ENCODE data around the gene BSCL2. TPM values are rescaled to one million over a fixed set of nuclear protein-coding genes. Genes with fewer than 3 reads are reported as not detected.
A peak's percentile ranks its signal among the peaks of the same experiment; 100 is the strongest.

The BSCL2 gene
- total RNA-seq, 1 donor from 2014 or later = 87.0 TPM

DNA sequence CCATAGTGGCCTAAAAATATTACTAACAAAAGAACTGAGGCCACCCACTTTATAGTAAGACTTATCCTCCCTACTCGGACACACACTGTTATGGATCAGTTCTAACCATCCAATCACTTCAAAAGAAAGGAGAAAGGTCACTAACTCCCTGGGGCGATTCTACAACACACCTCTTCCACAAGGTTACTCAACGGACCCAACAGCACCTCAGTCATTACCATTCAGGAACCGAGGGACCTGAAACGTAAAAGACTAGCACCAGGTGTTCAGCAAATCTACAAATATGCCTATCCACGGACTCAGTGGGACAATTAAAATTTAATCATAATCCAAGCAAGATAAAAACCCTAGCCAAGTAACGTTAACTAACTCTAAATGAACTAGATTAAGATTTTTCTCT lies 18.4 kb upstream of the BSCL2 start:
- Histone ChIP-seq H3K36me3 (peaks cover 37% of the 10 kb centered on the region), H3K4me1 (peaks cover 42% of the 10 kb centered on the region), H3K9me3 (no peaks in the 10 kb centered on the region), H3K4me3 (peak overlapping the region; percentile 96), H3K27ac (peak overlapping the region; percentile 94), H3K27me3 (ENCODE audit: low read depth) (no peaks in the 10 kb centered on the region)
- no peak for ATAC-seq
- TF ChIP-seq, protein P1, sequence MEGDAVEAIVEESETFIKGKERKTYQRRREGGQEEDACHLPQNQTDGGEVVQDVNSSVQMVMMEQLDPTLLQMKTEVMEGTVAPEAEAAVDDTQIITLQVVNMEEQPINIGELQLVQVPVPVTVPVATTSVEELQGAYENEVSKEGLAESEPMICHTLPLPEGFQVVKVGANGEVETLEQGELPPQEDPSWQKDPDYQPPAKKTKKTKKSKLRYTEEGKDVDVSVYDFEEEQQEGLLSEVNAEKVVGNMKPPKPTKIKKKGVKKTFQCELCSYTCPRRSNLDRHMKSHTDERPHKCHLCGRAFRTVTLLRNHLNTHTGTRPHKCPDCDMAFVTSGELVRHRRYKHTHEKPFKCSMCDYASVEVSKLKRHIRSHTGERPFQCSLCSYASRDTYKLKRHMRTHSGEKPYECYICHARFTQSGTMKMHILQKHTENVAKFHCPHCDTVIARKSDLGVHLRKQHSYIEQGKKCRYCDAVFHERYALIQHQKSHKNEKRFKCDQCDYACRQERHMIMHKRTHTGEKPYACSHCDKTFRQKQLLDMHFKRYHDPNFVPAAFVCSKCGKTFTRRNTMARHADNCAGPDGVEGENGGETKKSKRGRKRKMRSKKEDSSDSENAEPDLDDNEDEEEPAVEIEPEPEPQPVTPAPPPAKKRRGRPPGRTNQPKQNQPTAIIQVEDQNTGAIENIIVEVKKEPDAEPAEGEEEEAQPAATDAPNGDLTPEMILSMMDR (IDR thresholded peaks at IDR 0.05) = no peak
- intact Hi-C loops (cut with DNase I) = no loop called here
- DNase-seq = no peak

DNA sequence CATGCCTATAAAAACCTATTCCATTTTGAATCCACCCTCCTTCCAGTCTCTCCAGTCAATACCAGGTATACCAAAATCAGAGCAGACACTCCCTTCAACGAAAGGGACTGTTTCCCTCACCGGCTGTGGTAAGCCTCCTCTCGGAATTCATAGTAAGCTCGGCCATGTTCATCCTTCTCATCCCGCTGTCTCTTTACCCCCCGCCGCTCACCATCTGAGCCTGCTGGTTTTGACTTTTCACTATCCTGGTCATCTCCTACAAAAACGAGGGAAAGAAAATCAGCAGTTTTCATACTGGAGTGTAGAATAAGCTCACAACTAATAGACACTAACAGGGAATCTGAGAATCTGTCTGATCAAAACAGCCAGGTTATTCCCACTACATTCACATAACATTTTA lies 16.9 kb upstream of the BSCL2 start:
- DNase-seq (no peak), ATAC-seq (no peak)
- peak overlapping the region; percentile 96 for H3K4me3 ChIP-seq
- H3K27me3 ChIP-seq (ENCODE audit: low read depth) = no peaks in the 10 kb centered on the region
- H3K36me3 ChIP-seq = peaks cover 52% of the 10 kb centered on the region
- TF ChIP-seq, protein P1 (IDR thresholded peaks at IDR 0.05) = no peak
- no peak overlapping the region for H3K27ac ChIP-seq
- intact Hi-C loops (cut with DNase I) = no loop called here
- no peaks in the 10 kb centered on the region for H3K9me3 ChIP-seq
- H3K4me1 ChIP-seq = peaks cover 30% of the 10 kb centered on the region

DNA sequence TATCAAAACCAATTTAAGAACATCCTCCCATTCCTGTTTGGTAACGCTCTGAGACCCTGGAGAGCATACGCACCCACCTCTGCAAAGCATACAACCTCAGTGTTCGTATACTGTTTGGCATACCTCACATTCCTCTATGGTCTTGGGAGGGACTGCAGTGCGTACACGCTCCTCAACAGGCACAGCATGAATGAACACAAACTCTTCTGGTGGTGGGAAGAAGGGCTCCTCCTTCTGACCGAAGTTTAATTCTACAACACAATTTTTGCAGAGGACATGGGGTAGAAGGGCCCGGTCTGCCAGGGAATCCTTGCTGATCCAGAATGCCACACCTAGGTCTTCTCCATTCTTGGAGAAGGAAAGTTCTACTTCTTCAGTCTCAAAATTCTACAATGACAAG lies 14.8 kb upstream of the BSCL2 start:
- peaks cover 30% of the 10 kb centered on the region for H3K4me1 ChIP-seq
- intact Hi-C loops (cut with DNase I) = no loop called here
- DNase-seq = no peak
- no peaks in the 10 kb centered on the region for H3K9me3 ChIP-seq
- TF ChIP-seq, protein P1 (IDR thresholded peaks at IDR 0.05) = no peak
- H3K4me3 ChIP-seq = no peak overlapping the region
- H3K27ac ChIP-seq = no peak overlapping the region
- H3K27me3 ChIP-seq (ENCODE audit: low read depth) = no peaks in the 10 kb centered on the region
- ATAC-seq = no peak
- H3K36me3 ChIP-seq = peaks cover 74% of the 10 kb centered on the region

DNA sequence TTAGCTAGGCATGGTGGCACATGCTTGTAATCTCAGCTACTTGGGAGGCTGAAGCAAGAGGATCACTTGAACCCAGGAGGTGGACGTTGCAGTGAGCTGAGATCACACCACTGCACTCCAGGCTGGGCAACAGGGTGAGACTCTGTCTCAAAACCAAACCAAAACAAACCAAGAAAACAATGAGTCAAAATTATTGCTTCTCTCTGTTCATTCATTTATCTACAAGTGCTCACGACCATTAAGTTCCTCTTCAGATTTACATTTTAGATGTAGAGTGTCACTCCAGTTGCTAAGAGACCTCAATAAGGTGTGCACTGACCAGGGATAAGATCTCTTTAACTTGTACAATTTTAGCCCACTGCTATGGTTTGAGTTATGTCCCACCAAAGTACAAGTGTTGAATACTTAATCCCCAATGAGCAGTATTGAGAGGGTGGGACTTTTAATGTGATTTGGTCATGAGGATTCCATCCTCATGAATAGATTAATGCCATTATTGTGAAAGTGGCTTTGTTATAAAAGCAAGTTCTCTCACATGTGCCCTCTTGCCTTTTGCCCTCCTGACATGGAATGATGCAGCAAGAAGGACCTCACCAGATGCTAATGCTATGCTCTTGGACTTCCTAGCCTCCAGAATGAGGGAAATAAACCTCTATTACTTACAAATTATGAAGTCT lies 12.2 kb upstream of the BSCL2 start:
- no peaks in the 10 kb centered on the region for H3K9me3 ChIP-seq
- peaks cover 99% of the 10 kb centered on the region for H3K36me3 ChIP-seq
- no peak overlapping the region for H3K27ac ChIP-seq
- TF ChIP-seq, protein P1 (IDR thresholded peaks at IDR 0.05) = no peak
- no peak for ATAC-seq
- no peak overlapping the region for H3K4me3 ChIP-seq
- no peak for DNase-seq
- H3K27me3 ChIP-seq (ENCODE audit: low read depth) = no peaks in the 10 kb centered on the region
- intact Hi-C loops (cut with DNase I) = no loop called here
- peaks cover 14% of the 10 kb centered on the region for H3K4me1 ChIP-seq

DNA sequence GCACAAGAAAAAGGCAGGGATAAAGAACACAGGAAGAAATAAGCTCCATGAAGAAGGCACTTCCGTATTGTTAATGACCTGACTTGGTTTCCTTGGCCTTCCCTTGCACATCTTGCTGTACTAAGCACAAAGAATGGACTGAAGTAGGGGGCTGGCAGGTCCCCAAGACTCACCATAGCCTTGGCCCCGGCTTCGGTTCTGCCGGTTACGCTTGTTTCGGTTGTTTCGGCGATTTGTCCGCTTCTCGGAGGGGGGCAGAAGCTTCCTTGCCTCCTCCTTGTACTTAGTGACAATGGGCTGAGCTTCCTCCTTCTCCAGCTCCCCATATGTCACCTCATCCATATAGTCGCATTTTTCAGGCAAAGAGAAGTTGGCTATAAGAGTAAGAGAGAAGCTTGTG lies 9.6 kb upstream of the BSCL2 start:
- TF ChIP-seq, protein P1 (IDR thresholded peaks at IDR 0.05) = no peak
- no peaks in the 10 kb centered on the region for H3K9me3 ChIP-seq
- H3K4me1 ChIP-seq = peaks cover 14% of the 10 kb centered on the region
- no peak overlapping the region for H3K27ac ChIP-seq
- DNase-seq (no peak), ATAC-seq (no peak)
- no peaks in the 10 kb centered on the region for H3K27me3 ChIP-seq (ENCODE audit: low read depth)
- intact Hi-C loops (cut with DNase I) = no loop called here
- H3K36me3 ChIP-seq = peaks cover 100% of the 10 kb centered on the region
- no peak overlapping the region for H3K4me3 ChIP-seq

Measured in lower lobe of right lung (tissue), 2 donors.